ENCODE data around the gene GBP2. TPM values are rescaled to one million over a fixed set of nuclear protein-coding genes. Genes with fewer than 3 reads are reported as not detected.
A peak's percentile ranks its signal among the peaks of the same experiment; 100 is the strongest.

GBP2 gene
- total RNA-seq: 10 to 100 TPM; 10.1 to 11.2 TPM

GRCh38 chr1:89125913-89126580 lies at the start of gene GBP2:
GBP2 (minus strand) TSS chr1:89126114; CDS start chr1:89121966, 4,148 bp downstream.
- Histone ChIP-seq H3K27ac (peak within 1 kb of the TSS; percentile 56 to 85 (median 64)), H3K27me3 (no peaks in the 10 kb centered on the region), H3K36me3 (replicated peaks in 1 of 2; ENCODE audit: insufficient read depth in 1 of 2, low read depth in 2 of 2) (no peaks in the 10 kb centered on the region), H3K4me3 (no peak within 1 kb of the TSS), H3K9me3 (no peaks in the 10 kb centered on the region), H3K4me1 (peaks cover 26% of the 10 kb centered on the region)
- 25 to 29% methylated on average over 6 of the region's 6 CpGs for WGBS, 2 donors
- ATAC-seq: peak; percentile 81
- peak in 2 of 3 donors; percentile 18 to 26 for TF ChIP-seq POLR2A (IDR thresholded peaks at IDR 0.05)
- TF ChIP-seq, protein P1, sequence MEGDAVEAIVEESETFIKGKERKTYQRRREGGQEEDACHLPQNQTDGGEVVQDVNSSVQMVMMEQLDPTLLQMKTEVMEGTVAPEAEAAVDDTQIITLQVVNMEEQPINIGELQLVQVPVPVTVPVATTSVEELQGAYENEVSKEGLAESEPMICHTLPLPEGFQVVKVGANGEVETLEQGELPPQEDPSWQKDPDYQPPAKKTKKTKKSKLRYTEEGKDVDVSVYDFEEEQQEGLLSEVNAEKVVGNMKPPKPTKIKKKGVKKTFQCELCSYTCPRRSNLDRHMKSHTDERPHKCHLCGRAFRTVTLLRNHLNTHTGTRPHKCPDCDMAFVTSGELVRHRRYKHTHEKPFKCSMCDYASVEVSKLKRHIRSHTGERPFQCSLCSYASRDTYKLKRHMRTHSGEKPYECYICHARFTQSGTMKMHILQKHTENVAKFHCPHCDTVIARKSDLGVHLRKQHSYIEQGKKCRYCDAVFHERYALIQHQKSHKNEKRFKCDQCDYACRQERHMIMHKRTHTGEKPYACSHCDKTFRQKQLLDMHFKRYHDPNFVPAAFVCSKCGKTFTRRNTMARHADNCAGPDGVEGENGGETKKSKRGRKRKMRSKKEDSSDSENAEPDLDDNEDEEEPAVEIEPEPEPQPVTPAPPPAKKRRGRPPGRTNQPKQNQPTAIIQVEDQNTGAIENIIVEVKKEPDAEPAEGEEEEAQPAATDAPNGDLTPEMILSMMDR (IDR thresholded peaks at IDR 0.05): no peak
- no peak for DNase-seq
- intact Hi-C loops (cut with DNase I): no loop called here

DNA sequence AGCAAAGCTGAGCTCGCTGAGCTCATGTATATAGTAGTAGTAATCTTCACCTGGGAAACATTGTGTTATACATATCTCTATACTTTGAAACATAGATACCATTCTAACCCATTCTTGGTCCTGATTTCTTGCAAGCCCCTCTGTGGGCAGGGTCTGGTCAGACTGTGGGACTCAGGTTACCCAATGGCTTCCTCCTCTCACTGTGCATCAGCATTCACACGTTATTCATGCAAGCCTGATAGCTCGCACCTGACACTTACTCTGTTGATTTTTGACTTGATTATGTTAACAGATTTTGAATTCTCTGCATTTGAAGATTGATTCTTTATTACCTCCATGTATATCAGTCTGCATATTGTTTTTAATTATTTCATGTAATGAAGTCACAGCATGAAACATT lies 48.6 kb upstream of the GBP2 start:
- WGBS, 2 donors: 73 to 82% methylated on average over 3 of the region's 3 CpGs
- no peaks in the 10 kb centered on the region for H3K9me3 ChIP-seq
- H3K27ac ChIP-seq: no peak overlapping the region
- no peak for ATAC-seq
- TF ChIP-seq POLR2A (IDR thresholded peaks at IDR 0.05): no peak
- TF ChIP-seq, protein P1 (IDR thresholded peaks at IDR 0.05): no peak
- DNase-seq: no peak
- no peaks in the 10 kb centered on the region for H3K4me1 ChIP-seq
- no peaks in the 10 kb centered on the region for H3K27me3 ChIP-seq
- intact Hi-C loops (cut with DNase I): no loop called here
- no peak overlapping the region for H3K4me3 ChIP-seq
- no peaks in the 10 kb centered on the region for H3K36me3 ChIP-seq (replicated peaks in 1 of 2; ENCODE audit: insufficient read depth in 1 of 2, low read depth in 2 of 2)

GRCh38 chr1:89172468-89173143 lies 46.7 kb upstream of the GBP2 start:
- no peak for ATAC-seq
- intact Hi-C loops (cut with DNase I): no loop called here
- no peaks in the 10 kb centered on the region for H3K4me1 ChIP-seq
- no peak for DNase-seq
- WGBS, 2 donors: 73 to 76% methylated on average over 4 of the region's 4 CpGs
- H3K9me3 ChIP-seq: no peaks in the 10 kb centered on the region
- H3K27ac ChIP-seq: no peak overlapping the region
- no peaks in the 10 kb centered on the region for H3K27me3 ChIP-seq
- no peaks in the 10 kb centered on the region for H3K36me3 ChIP-seq (replicated peaks in 1 of 2; ENCODE audit: insufficient read depth in 1 of 2, low read depth in 2 of 2)
- H3K4me3 ChIP-seq: no peak overlapping the region
- TF ChIP-seq, protein P1 (IDR thresholded peaks at IDR 0.05): no peak
- TF ChIP-seq POLR2A (IDR thresholded peaks at IDR 0.05): no peak

DNA sequence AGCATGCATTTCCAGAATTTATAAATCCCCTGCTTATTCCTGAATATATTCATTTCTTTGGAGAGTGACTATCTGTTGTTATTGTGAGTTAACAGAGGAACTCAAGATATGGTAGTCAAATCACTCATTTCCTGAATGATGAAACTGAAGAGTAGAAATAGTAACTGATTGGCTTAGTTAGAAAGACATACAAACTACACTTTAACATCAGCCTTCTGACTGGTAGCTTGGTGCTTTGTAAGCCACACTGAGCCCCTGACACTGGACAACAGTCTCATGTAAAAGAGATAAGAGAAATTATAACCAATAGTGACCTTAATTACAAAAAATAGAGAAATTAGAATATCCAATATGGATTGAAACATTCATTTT lies 45.1 kb upstream of the GBP2 start:
- no peaks in the 10 kb centered on the region for H3K4me1 ChIP-seq
- intact Hi-C loops (cut with DNase I): no loop called here
- H3K36me3 ChIP-seq (replicated peaks in 1 of 2; ENCODE audit: insufficient read depth in 1 of 2, low read depth in 2 of 2): no peaks in the 10 kb centered on the region
- no peaks in the 10 kb centered on the region for H3K27me3 ChIP-seq
- H3K9me3 ChIP-seq: no peaks in the 10 kb centered on the region
- no peak overlapping the region for H3K4me3 ChIP-seq
- TF ChIP-seq POLR2A (IDR thresholded peaks at IDR 0.05): no peak
- DNase-seq (no peak), ATAC-seq (no peak)
- H3K27ac ChIP-seq: no peak overlapping the region

GRCh38 chr1:89170170-89171066 lies 44.5 kb upstream of the GBP2 start:
- intact Hi-C loops (cut with DNase I): no loop called here
- TF ChIP-seq, protein P1 (IDR thresholded peaks at IDR 0.05): no peak
- TF ChIP-seq POLR2A (IDR thresholded peaks at IDR 0.05): no peak
- 87 to 94% methylated on average over 4 of the region's 4 CpGs for WGBS, 2 donors

More at GRCh38 chr1:89170170-89171066, 44.5 kb upstream of the GBP2 start:
- Histone ChIP-seq H3K9me3 (no peaks in the 10 kb centered on the region), H3K36me3 (replicated peaks in 1 of 2; ENCODE audit: insufficient read depth in 1 of 2, low read depth in 2 of 2) (no peaks in the 10 kb centered on the region), H3K4me1 (no peaks in the 10 kb centered on the region), H3K4me3 (no peak overlapping the region), H3K27me3 (no peaks in the 10 kb centered on the region), H3K27ac (no peak overlapping the region)
- ATAC-seq: no peak
- DNase-seq: no peak
